CMK (cell line): ENCODE measurements around the gene THAP4.
"Not testable (repeated sequence)": the region's sequence is repeated elsewhere in the genome, so short reads cannot be mapped to it uniquely, and the experiment has no call there.

Experiments
- DNase-seq: peaks from one replicate; pipeline ENCODE4 v3.0.0-alpha.2; 2010; ENCODE audit warnings: low read depth

THAP4 gene

DNA sequence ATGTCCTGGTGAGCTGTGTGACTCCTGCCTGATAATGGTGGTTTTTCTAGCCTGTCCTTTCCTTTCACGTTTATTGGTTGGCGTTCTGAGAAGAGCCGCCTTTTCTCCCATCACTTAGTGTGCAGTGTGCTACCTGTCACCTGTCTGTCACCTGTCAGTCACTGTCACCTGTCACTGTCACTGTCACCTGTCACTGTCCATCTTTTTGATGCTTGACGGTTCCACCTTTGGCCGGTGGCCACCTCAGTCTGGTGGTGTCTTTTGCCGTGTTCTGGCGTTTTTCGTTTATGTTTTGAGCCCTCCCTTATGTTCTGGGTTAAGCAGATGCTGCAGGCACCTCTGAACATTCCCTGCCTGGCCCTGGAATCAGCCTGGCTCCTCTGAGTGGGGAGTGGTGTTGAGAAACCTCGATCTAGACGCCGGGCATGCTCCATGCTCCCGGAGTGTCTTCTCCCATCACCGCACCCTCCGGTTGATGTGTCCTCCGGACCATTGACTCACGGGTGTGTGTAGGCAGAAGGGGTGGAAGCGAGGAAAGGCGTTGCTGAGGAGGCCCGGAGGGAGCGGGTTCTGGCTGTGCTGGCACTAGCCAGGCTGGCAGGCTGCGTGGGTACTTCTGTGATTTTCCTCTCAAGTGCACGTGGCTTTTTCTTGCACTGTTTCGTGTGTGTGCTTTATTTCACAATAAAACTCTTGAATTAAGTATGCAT, 28.9 kb upstream of the THAP4 start:
- DNase-seq, result no peak

DNA sequence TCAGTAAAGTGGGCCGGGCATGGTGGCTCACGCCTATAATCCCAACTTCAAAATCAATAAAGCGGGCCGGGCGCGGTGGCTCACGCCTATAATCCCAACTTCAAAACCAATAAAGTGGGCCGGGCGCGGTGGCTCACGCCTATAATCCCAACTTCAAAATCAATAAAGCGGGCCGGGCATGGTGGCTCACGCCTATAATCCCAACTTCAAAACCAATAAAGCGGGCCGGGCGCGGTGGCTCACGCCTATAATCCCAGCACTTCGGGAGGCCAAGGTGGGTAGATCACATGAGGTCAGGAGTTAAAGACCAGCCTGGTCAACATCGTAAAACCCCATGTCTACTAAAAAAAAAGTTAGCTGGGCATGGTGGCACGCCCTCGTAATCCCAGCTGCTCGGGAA, 25.8 kb upstream of the THAP4 start:
- DNase-seq, result not testable (repeated sequence)

GRCh38 chr2:241660593-241661213, 23.7 kb upstream of the THAP4 start:
- DNase-seq, result no peak

DNA sequence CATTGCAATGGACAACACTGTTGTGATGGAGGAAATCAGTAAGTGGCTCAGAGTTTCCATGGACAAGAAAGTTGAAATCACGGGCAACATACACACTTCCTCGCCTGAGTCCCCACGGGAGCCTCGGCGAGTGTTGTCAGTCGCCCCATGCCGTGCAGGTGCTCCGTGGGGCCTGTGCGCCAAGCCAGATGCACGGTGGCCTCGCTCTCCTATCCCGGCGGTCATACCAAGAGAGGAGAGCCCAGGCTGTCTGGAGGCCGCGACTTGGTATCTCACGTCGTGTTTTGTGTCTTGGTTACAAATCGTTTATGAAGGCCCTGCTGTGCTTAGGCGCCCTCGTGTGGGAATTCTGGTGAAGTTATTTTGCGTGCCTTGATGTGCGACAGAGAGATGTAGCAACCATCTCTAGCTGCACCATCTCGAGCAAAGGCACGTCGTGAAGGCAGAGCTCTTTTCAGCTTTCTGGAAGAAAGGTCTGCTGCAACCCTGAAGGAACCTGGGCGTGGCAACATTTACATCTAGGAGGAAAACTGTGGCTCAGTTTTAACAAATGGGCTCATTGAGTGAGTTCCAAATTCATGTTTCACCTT, 22.3 kb upstream of the THAP4 start:
- no peak for DNase-seq

- DNase-seq, result no peak
Observed at GRCh38 chr2:241658296-241658695, 21.3 kb upstream of the THAP4 start.

DNA sequence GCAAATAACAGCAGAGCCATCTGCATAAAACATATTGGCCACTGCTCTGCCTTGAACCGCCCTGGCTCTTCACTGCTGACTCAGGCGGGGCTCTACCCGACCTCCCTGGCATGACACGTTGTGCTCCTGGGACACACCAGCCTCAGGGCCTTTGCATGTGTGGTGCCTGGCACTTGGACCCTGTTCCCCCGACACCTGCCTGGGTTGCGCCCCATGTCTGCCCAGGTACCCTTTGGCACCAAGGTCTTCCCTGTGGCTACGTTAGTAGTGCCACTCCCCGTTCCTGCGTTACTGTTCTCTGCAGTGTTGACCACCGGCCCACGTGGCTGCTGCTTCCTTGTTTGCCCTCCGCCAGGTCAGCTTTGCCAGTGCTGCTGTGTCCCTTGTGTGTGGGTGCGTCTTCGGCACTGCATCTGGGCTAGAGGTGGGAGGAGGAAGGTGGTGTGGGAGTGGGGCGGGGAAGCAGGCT, 20.9 kb upstream of the THAP4 start:
- no peak for DNase-seq

GRCh38 chr2:241656190-241656741, 19.3 kb upstream of the THAP4 start:
- no peak for DNase-seq

- no peak for DNase-seq
Observed at GRCh38 chr2:241655516-241656189, 18.7 kb upstream of the THAP4 start.

DNA sequence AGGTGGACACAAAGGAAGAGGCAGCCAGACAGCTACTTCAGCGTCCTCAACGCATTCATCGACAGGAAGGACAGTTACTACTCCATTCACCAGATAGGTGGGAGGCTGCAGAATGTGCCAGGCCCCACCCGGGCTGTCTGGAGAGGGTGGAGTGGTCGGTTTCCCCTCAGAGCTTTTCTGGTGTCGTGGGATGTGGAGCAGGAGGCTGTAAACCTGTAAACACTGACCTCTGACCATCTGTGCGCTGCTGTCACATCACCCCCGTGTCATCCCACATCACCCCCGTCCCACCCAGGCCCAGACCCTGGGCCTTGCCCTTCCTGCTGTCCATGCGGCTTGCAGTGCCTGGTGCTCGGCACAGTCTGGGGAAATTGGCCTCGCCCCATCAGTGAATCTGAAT, 17.6 kb upstream of the THAP4 start:
- DNase-seq, result no peak

- no peak for DNase-seq
Observed at GRCh38 chr2:241653210-241653750, 16.3 kb upstream of the THAP4 start.

- DNase-seq, result no peak
Observed at GRCh38 chr2:241652722-241653121, 15.8 kb upstream of the THAP4 start.

- no peak for DNase-seq
Observed at GRCh38 chr2:241652142-241652541, 15.2 kb upstream of the THAP4 start.

- no peak for DNase-seq
Observed at GRCh38 chr2:241649927-241650326, 13.0 kb upstream of the THAP4 start.

DNA sequence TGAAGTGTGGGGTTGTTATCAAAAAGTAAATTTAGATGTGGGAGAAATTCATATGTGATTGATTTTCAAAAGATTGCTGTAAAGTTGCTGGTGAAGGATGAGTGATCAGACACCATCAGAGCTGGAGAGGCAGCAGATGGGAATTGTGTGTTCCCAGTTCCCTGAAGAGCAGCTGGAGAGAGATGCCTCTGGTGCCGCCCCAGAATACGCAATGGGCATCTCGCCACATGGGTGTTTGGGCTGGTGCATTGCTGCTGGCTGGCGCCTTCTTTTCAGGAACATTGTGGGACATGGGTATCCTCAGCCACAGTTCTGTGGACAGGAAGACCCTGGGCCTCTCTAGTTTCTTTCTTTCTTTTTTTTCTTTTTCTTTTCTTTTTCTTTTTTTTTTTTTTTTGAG, 12.4 kb upstream of the THAP4 start:
- no peak for DNase-seq

DNA sequence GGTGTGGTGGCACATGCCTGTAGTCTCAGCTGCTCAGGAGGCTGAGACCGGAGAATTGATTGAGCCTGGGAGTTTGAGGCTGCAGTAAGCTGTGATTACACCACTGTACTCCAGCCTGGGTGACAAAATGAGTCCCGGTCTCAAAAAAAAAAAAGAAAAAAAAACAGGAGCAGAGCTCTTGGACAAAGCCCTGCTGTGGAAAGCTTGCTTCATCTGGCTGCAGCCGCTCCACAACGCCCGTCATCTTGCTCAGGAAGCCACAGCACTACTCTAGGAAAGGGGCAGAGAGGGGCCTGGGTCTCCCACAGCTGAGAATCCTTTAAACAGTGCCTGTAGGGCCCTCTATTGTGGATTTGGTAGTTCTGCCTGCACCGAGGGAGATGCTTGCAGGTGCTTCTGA, 11.5 kb upstream of the THAP4 start:
- no peak for DNase-seq

DNA sequence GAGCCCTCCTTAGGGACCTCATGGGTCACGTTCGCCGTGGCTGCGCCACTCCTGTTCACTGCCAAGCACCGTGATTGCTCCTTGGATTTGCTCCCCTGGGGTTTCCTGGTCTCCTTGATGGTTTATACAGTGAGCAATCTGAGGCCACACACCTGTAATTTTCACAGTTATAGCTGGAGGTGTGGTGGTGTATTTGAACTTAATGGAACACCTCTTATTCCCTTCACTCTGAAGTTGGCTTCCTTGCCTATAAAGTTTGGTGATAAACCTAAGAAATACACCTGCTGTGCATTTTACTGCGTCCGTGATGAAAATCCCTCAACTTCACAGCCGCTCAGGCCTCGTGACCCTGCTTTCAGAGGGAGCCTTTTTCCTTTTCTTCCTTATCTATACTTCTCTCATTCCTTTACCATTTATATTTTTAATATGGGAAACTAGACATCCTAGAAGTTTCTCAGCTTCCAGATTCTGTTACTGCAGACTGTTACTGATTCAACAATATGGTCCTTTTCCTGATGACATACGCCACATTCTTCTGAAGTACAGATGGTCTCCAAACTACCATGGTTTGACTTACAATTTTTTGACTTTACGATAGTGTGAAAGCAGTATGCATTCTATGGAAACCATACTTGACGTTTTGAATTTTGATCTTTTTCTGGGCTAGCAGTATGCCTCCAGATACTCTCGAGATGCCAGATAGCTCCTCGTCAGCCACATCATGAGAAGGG, 9.1 kb upstream of the THAP4 start:
- DNase-seq, result no peak

DNA sequence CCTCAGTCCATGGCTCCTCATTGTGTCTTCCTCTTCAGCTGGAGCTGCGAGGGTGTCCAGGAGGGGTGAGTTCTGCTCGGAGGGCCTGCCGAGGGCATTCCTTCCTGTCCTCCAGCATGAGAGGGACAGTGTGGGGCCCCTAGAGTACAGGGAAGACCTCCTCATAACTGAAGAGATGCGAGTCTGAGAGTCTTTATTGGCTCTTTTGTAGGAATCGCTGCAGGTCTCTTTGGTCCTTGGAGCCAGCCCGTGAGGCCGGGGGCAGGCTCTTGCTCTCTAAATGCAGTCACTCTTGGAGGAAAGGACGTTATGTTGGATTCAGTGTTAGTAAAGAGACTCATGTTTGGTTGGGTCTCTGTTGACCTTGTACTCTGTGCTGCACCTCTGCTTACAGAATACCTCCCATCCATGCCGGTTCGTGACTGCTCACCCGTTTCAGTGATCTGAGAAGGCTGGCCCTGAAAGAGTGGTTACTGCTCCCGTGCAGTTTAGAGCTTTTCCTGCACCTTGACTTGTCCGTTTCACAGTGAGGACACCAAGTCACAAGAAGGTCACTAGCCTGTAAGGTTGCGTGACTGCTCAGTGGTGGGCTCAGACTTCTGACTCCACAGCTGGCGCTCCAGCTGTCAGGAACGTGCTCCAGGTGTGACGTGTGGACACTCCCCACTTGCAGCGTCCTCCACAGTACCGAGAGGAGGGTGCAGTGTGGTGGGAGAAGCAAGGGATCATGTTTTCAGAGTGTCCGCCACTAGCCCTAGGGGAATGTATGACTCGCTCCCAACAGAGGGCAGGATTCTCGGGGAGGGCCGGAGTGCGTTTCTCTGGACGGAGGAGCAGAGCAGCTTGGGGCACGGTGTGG, 8.3 kb upstream of the THAP4 start:
- DNase-seq, result no peak

- DNase-seq, result no peak
Observed at GRCh38 chr2:241641631-241642030, 4.7 kb upstream of the THAP4 start.

GRCh38 chr2:241640165-241640795, 3.3 kb upstream of the THAP4 start:
- no peak for DNase-seq

- DNase-seq, result no peak
Observed at GRCh38 chr2:241639385-241639784, 2.4 kb upstream of the THAP4 start.
